Type B pancreatic cell (in vitro differentiated cells): Measurements from ENCODE around the gene LRMDA. TPM values are rescaled to one million over a fixed set of nuclear protein-coding genes. Genes with fewer than 3 reads are reported as not detected.

Source experiments
- DNase-seq: peaks from one replicate; pipeline ENCODE4 v3.0.0; 2021; ENCODE audit warnings: mixed read lengths; ENCODE audit not compliant: unreplicated experiment; ENCODE audit errors: extremely low spot score
- H3K27ac Mint-ChIP-seq: 2 replicates; pipeline ENCODE4 v1.8.0; 2021; ENCODE audit warnings: mild to moderate bottlenecking, mixed read lengths
- H3K27me3 Mint-ChIP-seq: 2 replicates; pipeline ENCODE4 v1.8.0; 2021; ENCODE audit warnings: mixed read lengths
- H3K36me3 Mint-ChIP-seq: 2 replicates; pipeline ENCODE4 v1.8.0; 2021; ENCODE audit warnings: mixed read lengths
- H3K4me1 Mint-ChIP-seq: one replicate; pipeline ENCODE4 v1.8.0; 2021; ENCODE audit warnings: mixed read lengths; ENCODE audit not compliant: unreplicated experiment
- H3K4me3 Mint-ChIP-seq: 2 replicates; pipeline ENCODE4 v1.8.0; 2021; ENCODE audit warnings: mild to moderate bottlenecking, mixed read lengths
- H3K9me3 Mint-ChIP-seq: 2 replicates; pipeline ENCODE4 v1.8.0; 2021; ENCODE audit warnings: mixed read lengths
- total RNA-seq: library from RNA; stranded (reverse); gene quantifications from 2 replicates; pipeline ENCODE4 v1.2.1, GENCODE V29; 2021; ENCODE audit warnings: low replicate concordance
- TF ChIP-seq, protein P1 (sequence below): fragments of 200-600 bp; sonication (generic); conservative IDR thresholded peaks from 2 replicates; pipeline ENCODE4 v1.5.0; 2021; ENCODE audit warnings: antibody characterized with exemption, mild to moderate bottlenecking

The LRMDA gene
- total RNA-seq, 1 donor from 2014 or later = 2.0 TPM

DNA sequence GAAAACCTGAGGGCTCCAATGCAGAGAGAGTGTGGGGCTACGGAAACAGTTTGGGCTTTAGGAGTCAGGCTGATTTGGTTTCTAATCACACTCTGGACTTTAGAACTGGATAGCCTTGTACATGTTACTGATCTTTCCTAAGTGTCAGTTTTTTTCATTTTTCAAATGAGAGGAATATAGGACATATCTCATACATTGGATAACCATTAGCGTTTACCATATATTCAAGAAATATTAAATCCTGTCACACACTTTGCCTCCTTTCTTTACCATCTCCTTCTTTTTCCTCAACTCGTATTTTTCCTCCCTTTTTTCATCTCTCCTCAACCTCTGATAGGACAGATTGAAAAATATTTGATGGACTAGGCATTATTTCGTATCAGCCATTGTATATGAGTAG lies 885.7 kb downstream of the LRMDA start:
- DNase-seq = no peak
- TF ChIP-seq, protein P1, sequence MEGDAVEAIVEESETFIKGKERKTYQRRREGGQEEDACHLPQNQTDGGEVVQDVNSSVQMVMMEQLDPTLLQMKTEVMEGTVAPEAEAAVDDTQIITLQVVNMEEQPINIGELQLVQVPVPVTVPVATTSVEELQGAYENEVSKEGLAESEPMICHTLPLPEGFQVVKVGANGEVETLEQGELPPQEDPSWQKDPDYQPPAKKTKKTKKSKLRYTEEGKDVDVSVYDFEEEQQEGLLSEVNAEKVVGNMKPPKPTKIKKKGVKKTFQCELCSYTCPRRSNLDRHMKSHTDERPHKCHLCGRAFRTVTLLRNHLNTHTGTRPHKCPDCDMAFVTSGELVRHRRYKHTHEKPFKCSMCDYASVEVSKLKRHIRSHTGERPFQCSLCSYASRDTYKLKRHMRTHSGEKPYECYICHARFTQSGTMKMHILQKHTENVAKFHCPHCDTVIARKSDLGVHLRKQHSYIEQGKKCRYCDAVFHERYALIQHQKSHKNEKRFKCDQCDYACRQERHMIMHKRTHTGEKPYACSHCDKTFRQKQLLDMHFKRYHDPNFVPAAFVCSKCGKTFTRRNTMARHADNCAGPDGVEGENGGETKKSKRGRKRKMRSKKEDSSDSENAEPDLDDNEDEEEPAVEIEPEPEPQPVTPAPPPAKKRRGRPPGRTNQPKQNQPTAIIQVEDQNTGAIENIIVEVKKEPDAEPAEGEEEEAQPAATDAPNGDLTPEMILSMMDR = no peak
- no peak overlapping the region for H3K4me3 Mint-ChIP-seq
- H3K9me3 Mint-ChIP-seq = peaks cover 7% of the 10 kb centered on the region
- H3K27ac Mint-ChIP-seq = no peak overlapping the region
- peaks cover 10% of the 10 kb centered on the region for H3K4me1 Mint-ChIP-seq
- H3K36me3 Mint-ChIP-seq = peaks cover 12% of the 10 kb centered on the region
- H3K27me3 Mint-ChIP-seq = peaks cover 9% of the 10 kb centered on the region

DNA sequence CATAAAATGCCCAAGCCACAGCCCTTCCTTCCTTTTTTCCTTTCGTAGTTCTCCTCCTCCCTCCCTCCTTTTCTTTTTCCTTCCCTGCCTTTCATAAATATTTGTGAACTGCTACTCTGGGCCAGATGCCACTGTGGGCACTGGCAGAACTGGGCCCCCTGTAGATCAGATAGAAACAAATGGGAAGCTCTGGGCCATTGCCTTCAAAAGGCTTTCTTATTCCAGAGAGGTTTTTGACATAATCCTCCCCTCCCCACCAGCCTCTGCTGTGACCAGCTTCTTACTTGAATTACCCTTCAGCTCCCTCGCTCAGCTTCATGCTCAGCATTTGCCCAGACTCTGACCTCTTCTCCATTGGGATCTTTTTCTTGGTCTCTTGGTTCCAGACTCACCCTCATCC lies 886.8 kb downstream of the LRMDA start:
- H3K9me3 Mint-ChIP-seq = peaks cover 7% of the 10 kb centered on the region
- H3K36me3 Mint-ChIP-seq = peaks cover 12% of the 10 kb centered on the region
- H3K27ac Mint-ChIP-seq = no peak overlapping the region
- no peak for DNase-seq
- no peak overlapping the region for H3K4me3 Mint-ChIP-seq
- H3K27me3 Mint-ChIP-seq = peaks cover 9% of the 10 kb centered on the region
- TF ChIP-seq, protein P1 = no peak
- peaks cover 6% of the 10 kb centered on the region for H3K4me1 Mint-ChIP-seq

DNA sequence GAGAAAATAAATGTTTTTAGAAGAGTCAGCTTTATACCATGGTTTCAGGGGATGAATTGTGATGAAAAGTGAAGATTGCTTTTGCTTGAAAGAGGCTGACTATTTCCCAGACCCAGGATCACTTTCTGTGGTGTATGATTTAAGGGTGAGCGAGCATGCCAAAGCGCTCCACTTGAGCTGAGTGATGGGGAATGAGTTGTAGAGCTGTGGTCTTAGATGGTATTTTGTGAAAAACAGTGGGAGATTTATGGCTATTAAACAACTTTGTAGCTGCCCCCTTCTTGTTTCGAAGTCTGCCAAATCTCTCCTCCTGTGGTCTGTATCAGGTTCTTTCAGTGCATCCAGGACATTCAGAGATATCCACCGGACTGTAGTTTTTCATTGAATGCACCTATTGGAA lies 888.2 kb downstream of the LRMDA start:
- TF ChIP-seq, protein P1 = no peak
- Mint-ChIP-seq H3K27ac (no peak overlapping the region), H3K4me3 (no peak overlapping the region), H3K27me3 (peaks cover 14% of the 10 kb centered on the region), H3K4me1 (peaks cover 10% of the 10 kb centered on the region), H3K36me3 (peaks cover 12% of the 10 kb centered on the region), H3K9me3 (peaks cover 7% of the 10 kb centered on the region)
- DNase-seq = no peak

DNA sequence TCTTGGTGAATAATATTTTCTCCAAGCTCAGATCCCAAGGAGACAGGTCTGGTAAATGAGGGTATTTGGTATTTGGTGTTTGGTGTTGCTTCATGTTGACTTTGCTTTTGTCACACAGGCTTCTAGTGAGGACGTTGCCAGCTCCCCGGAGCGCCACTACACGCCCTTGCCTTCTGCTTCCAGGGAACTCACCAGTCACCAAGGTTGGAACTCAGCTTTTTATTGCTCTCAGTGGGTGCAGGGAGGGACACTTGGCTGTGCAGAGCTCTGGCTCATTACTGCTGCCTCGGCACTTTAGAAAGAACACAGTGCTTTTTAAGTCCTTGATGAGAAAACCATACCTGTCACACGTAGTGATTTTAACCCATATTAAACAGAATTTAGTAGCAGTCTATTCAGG lies 892.9 kb downstream of the LRMDA start:
- Mint-ChIP-seq H3K27me3 (peaks cover 5% of the 10 kb centered on the region), H3K27ac (no peak overlapping the region), H3K4me1 (peaks cover 4% of the 10 kb centered on the region), H3K36me3 (peaks cover under 1% of the 10 kb centered on the region), H3K9me3 (no peaks in the 10 kb centered on the region), H3K4me3 (no peak overlapping the region)
- TF ChIP-seq, protein P1 = no peak
- DNase-seq = no peak

DNA sequence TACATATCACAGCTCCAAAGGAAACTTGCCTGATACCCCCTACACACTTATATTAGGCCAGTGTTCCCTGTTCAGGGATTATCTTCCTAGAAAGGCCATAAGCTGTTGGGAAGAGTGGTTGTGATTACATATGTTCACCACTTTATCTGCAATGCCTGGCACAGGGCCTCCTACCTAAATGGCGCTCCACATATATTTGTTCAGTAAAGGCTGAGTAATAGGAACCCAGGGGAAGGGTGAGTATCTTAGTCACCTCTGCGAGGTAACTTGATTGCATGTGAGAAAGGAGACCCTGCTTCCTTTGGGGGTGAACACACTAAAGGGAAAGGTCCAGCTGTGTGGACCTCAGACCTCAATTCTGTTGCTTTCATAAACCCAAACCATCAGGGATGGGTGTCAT lies 896.0 kb downstream of the LRMDA start:
- Mint-ChIP-seq H3K36me3 (no peaks in the 10 kb centered on the region), H3K4me1 (peaks cover 8% of the 10 kb centered on the region), H3K4me3 (no peak overlapping the region), H3K27me3 (peaks cover 8% of the 10 kb centered on the region), H3K9me3 (peaks cover 4% of the 10 kb centered on the region), H3K27ac (no peak overlapping the region)
- TF ChIP-seq, protein P1 = no peak
- no peak for DNase-seq

DNA sequence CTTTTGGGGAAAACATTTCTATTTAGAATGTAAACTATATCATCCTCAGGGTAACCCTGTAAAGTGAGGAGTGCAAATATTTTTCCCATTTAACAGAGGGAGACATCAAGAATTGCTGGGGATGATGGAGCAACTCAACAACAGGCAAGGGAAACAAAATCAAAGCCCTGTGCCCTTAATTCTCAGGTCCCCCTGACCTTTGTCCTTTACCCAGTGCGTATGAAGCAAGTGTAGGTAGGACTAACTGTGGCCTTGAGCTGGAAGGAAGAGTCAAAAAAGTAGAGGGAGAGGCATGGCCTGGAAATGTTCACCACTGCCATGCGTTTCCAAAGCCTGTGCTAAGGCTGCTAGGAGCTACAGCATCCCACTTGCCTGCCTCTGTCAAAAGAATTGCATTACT lies 896.9 kb downstream of the LRMDA start:
- DNase-seq = no peak
- Mint-ChIP-seq H3K4me1 (peaks cover 8% of the 10 kb centered on the region), H3K4me3 (no peak overlapping the region), H3K27me3 (peaks cover 8% of the 10 kb centered on the region), H3K36me3 (no peaks in the 10 kb centered on the region), H3K9me3 (peaks cover 4% of the 10 kb centered on the region), H3K27ac (no peak overlapping the region)
- TF ChIP-seq, protein P1 = no peak
